Vagina (tissue), 2 donors: Measurements from ENCODE around the gene KDM5B. TPM values are rescaled to one million over a fixed set of nuclear protein-coding genes. Genes with fewer than 3 reads are reported as not detected.

ENCODE experiments used
- DNase-seq, 2 donors: peaks; one replicate each; pipeline ENCODE4 v3.0.0-alpha.2; 2017; ENCODE audit errors: extremely low spot score in 2 of 2
- H3K27ac ChIP-seq: fragments of 200-600 bp; sonication (generic); one replicate; pipeline ENCODE4 v1.5.1; 2019
- H3K27me3 ChIP-seq: fragments of 200-600 bp; sonication (generic); one replicate; pipeline ENCODE4 v1.5.1; 2019
- H3K36me3 ChIP-seq, 2 donors: fragments of 200-600 bp; sonication (generic); one replicate each; pipeline ENCODE4 v1.5.1; 2017 to 2019
- H3K4me1 ChIP-seq: fragments of 200-600 bp; sonication (generic); one replicate; pipeline ENCODE4 v1.5.1; 2019
- H3K4me3 ChIP-seq, 2 donors: fragments of 200-600 bp; sonication (generic); 1 replicate in 1 of 2; 2 replicates in 1 of 2; pipeline ENCODE4 v1.5.1; 2016 to 2019
- H3K9me3 ChIP-seq: fragments of 200-600 bp; sonication (generic); one replicate; pipeline ENCODE4 v1.5.1; 2019
- CTCF ChIP-seq, 3 experiments: fragments of 450-650 bp in 2 of 3; fragments of 200-600 bp in 1 of 3; sonication (generic) in 1 of 3; IDR thresholded peaks; one replicate each; pipeline ENCODE4 v1.5.1; 2017 to 2019; ENCODE audit warnings: antibody characterized with exemption in 3 of 3, mild to moderate bottlenecking in 2 of 3, moderate library complexity in 2 of 3
- POLR2A ChIP-seq, 2 donors: fragments of 450-650 bp; IDR thresholded peaks; one replicate each; pipeline ENCODE4 v1.6.1; 2017; ENCODE audit warnings: antibody characterized with exemption in 2 of 2, mild to moderate bottlenecking in 2 of 2, moderate library complexity in 2 of 2
- POLR2AphosphoS5 ChIP-seq, 2 donors: sonication (generic); formaldehyde crosslinking; IDR thresholded peaks; one replicate each; pipeline ENCODE4 v1.9.0; 2017; ENCODE audit warnings: antibody characterized with exemption in 2 of 2, mild to moderate bottlenecking in 2 of 2, low read depth in 1 of 2; ENCODE audit not compliant: insufficient read depth in 1 of 2
- intact Hi-C: fragments of 100-400 bp; cut with DNase I; formaldehyde crosslinking; loops from one replicate; pipeline ENCODE4 v1.15.1; 2023
- total RNA-seq: library from RNA; depleted of rRNA; stranded (reverse); fragments of >200 nt; gene quantifications from one replicate; pipeline ENCODE4 v1.2.3, GENCODE V29; 2016

KDM5B gene
- total RNA-seq, 1 donor from 2014 or later: 99.4 TPM

DNA sequence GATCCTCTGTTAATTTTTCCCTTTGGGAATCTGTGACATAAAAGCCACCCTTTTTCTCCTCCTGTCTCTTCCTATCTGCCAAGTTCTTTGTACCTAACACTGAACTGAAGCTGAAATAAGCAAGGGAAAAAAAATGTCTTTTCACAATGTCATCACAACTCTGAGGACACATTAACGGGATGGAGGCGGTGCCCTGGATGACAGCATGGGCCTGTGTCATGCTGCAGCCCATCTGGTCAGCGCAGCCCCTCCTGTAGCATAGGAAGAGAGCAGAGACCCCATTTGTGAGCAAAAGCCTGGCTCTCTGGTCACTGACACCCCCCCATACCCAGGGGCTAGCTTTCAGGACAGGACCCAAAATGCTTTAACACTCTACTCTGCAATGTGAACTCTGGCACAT is 120.4 kb downstream of the KDM5B start:
- Histone ChIP-seq H3K27ac (no peak overlapping the region), H3K9me3 (no peaks in the 10 kb centered on the region), H3K36me3 (no peaks in the 10 kb centered on the region), H3K4me1 (no peaks in the 10 kb centered on the region), H3K27me3 (no peaks in the 10 kb centered on the region), H3K4me3 (no peak overlapping the region)
- intact Hi-C loops: no loop called here
- DNase-seq: no peak
- TF ChIP-seq CTCF (IDR thresholded peaks at IDR 0.05) (no peak), POLR2AphosphoS5 (IDR thresholded peaks at IDR 0.05; ENCODE audit: insufficient read depth in 1 of 2, low read depth in 1 of 2) (no peak), POLR2A (IDR thresholded peaks at IDR 0.05) (no peak)

GRCh38 chr1:202687370-202687769 is 120.9 kb downstream of the KDM5B start:
- TF ChIP-seq CTCF (IDR thresholded peaks at IDR 0.05) (no peak), POLR2A (IDR thresholded peaks at IDR 0.05) (no peak), POLR2AphosphoS5 (IDR thresholded peaks at IDR 0.05; ENCODE audit: insufficient read depth in 1 of 2, low read depth in 1 of 2) (no peak)
- intact Hi-C loops: no loop called here
- Histone ChIP-seq H3K36me3 (no peaks in the 10 kb centered on the region), H3K27me3 (no peaks in the 10 kb centered on the region), H3K4me1 (no peaks in the 10 kb centered on the region), H3K27ac (no peak overlapping the region), H3K4me3 (no peak overlapping the region), H3K9me3 (no peaks in the 10 kb centered on the region)
- no peak for DNase-seq

GRCh38 chr1:202685641-202686040 is 122.6 kb downstream of the KDM5B start:
- H3K27me3 ChIP-seq: no peaks in the 10 kb centered on the region
- no peaks in the 10 kb centered on the region for H3K36me3 ChIP-seq
- H3K9me3 ChIP-seq: no peaks in the 10 kb centered on the region
- TF ChIP-seq CTCF (IDR thresholded peaks at IDR 0.05) (no peak), POLR2AphosphoS5 (IDR thresholded peaks at IDR 0.05; ENCODE audit: insufficient read depth in 1 of 2, low read depth in 1 of 2) (no peak), POLR2A (IDR thresholded peaks at IDR 0.05) (no peak)
- no peak overlapping the region for H3K4me3 ChIP-seq
- H3K4me1 ChIP-seq: no peaks in the 10 kb centered on the region
- intact Hi-C loops: no loop called here
- H3K27ac ChIP-seq: no peak overlapping the region
- DNase-seq: no peak

DNA sequence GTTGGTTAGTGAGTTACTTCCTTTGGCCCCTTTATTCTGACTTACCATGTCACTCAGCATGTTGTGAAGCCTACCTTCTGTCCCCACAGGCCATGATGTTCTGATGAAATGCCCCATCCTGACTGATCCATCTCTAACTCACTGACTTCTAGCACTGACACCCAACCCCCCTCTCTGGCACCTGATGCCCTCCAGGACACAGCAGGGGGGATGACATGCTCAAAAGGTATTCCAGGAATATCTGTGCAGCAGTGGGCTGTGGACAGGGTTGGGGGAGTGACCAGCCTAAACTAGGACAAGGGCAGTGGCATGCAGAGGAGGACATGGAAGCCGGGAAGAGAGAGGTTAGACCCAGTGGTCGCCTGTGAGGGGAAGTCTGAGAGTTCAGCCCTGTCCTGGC is 123.5 kb downstream of the KDM5B start:
- DNase-seq: no peak
- Histone ChIP-seq H3K4me3 (no peak overlapping the region), H3K27me3 (no peaks in the 10 kb centered on the region), H3K36me3 (no peaks in the 10 kb centered on the region), H3K9me3 (no peaks in the 10 kb centered on the region), H3K4me1 (no peaks in the 10 kb centered on the region), H3K27ac (no peak overlapping the region)
- intact Hi-C loops: no loop called here
- TF ChIP-seq POLR2A (IDR thresholded peaks at IDR 0.05): no peak
- TF ChIP-seq POLR2AphosphoS5 (IDR thresholded peaks at IDR 0.05; ENCODE audit: insufficient read depth in 1 of 2, low read depth in 1 of 2): no peak
- no peak for TF ChIP-seq CTCF (IDR thresholded peaks at IDR 0.05)

- Histone ChIP-seq H3K4me3 (no peak overlapping the region), H3K27me3 (no peaks in the 10 kb centered on the region), H3K9me3 (no peaks in the 10 kb centered on the region), H3K27ac (no peak overlapping the region), H3K4me1 (no peaks in the 10 kb centered on the region), H3K36me3 (no peaks in the 10 kb centered on the region)
- TF ChIP-seq CTCF (IDR thresholded peaks at IDR 0.05): no peak
- TF ChIP-seq POLR2A (IDR thresholded peaks at IDR 0.05): no peak
- TF ChIP-seq POLR2AphosphoS5 (IDR thresholded peaks at IDR 0.05; ENCODE audit: insufficient read depth in 1 of 2, low read depth in 1 of 2): no peak
- intact Hi-C loops: no loop called here
- DNase-seq: no peak
Measured at GRCh38 chr1:202683029-202683428, 125.2 kb downstream of the KDM5B start.
